GM19395 (cell line): Measurements from ENCODE around the gene ERP44.
"Not testable (repeated sequence)": the region's sequence is repeated elsewhere in the genome, so short reads cannot be mapped to it uniquely, and the experiment has no call there.

Experiments used
- ATAC-seq: cut with Tn5 transposase; IDR thresholded peaks from one replicate; pipeline ENCODE4 v1.9.1; 2021; ENCODE audit warnings: mild to moderate bottlenecking, moderate library complexity; ENCODE audit not compliant: unreplicated experiment

The ERP44 gene

GRCh38 chr9:100101608-100102007, 2.8 kb upstream of the ERP44 start:
- no peak for ATAC-seq

- no peak for ATAC-seq
Observed at GRCh38 chr9:100100146-100100667, 1.4 kb upstream of the ERP44 start.

- peak; percentile 0 for ATAC-seq
Observed at GRCh38 chr9:100099722-100100042, 882 bp upstream of the ERP44 start.

- ATAC-seq: peak; percentile 28
Observed at GRCh38 chr9:100098046-100098886, 534 bp downstream of the ERP44 start.

- no peak for ATAC-seq
Observed at GRCh38 chr9:100096378-100096916, 2.4 kb downstream of the ERP44 start.

GRCh38 chr9:100094411-100094810, 4.4 kb downstream of the ERP44 start:
- not testable (repeated sequence) for ATAC-seq

GRCh38 chr9:100092066-100092465, 6.7 kb downstream of the ERP44 start:
- ATAC-seq: no peak

- no peak for ATAC-seq
Observed at GRCh38 chr9:100091650-100092049, 7.2 kb downstream of the ERP44 start.

GRCh38 chr9:100090880-100091279, 7.9 kb downstream of the ERP44 start:
- ATAC-seq: no peak

GRCh38 chr9:100088202-100088601, 10.6 kb downstream of the ERP44 start:
- no peak for ATAC-seq

- ATAC-seq: no peak
Observed at GRCh38 chr9:100087218-100087617, 11.6 kb downstream of the ERP44 start.

GRCh38 chr9:100086097-100086635, 12.6 kb downstream of the ERP44 start:
- no peak for ATAC-seq

- peak; percentile 80 for ATAC-seq
Observed at GRCh38 chr9:100084734-100085133, 14.1 kb downstream of the ERP44 start.

GRCh38 chr9:100084128-100084453, 14.7 kb downstream of the ERP44 start:
- peak; percentile 56 for ATAC-seq

- ATAC-seq: peak; percentile 53
Observed at GRCh38 chr9:100083448-100084127, 15.2 kb downstream of the ERP44 start.

- ATAC-seq: no peak
Observed at GRCh38 chr9:100082782-100083181, 16.0 kb downstream of the ERP44 start.

GRCh38 chr9:100076256-100076655, 22.5 kb downstream of the ERP44 start:
- not testable (repeated sequence) for ATAC-seq

- ATAC-seq: no peak
Observed at GRCh38 chr9:100074989-100075388, 23.8 kb downstream of the ERP44 start.

GRCh38 chr9:100074093-100074492, 24.7 kb downstream of the ERP44 start:
- no peak for ATAC-seq

- no peak for ATAC-seq
Observed at GRCh38 chr9:100072805-100073204, 26.0 kb downstream of the ERP44 start.

- ATAC-seq: no peak
Observed at GRCh38 chr9:100071271-100071670, 27.5 kb downstream of the ERP44 start.
